GM19035 (cell line): ENCODE results near the gene TFDP2.
"Not testable (repeated sequence)": the region's sequence is repeated elsewhere in the genome, so short reads cannot be mapped to it uniquely, and the experiment has no call there.

Experiments
- ATAC-seq: cut with Tn5 transposase; IDR thresholded peaks from one replicate; pipeline ENCODE4 v1.9.1; 2021; ENCODE audit not compliant: unreplicated experiment

Gene TFDP2

DNA sequence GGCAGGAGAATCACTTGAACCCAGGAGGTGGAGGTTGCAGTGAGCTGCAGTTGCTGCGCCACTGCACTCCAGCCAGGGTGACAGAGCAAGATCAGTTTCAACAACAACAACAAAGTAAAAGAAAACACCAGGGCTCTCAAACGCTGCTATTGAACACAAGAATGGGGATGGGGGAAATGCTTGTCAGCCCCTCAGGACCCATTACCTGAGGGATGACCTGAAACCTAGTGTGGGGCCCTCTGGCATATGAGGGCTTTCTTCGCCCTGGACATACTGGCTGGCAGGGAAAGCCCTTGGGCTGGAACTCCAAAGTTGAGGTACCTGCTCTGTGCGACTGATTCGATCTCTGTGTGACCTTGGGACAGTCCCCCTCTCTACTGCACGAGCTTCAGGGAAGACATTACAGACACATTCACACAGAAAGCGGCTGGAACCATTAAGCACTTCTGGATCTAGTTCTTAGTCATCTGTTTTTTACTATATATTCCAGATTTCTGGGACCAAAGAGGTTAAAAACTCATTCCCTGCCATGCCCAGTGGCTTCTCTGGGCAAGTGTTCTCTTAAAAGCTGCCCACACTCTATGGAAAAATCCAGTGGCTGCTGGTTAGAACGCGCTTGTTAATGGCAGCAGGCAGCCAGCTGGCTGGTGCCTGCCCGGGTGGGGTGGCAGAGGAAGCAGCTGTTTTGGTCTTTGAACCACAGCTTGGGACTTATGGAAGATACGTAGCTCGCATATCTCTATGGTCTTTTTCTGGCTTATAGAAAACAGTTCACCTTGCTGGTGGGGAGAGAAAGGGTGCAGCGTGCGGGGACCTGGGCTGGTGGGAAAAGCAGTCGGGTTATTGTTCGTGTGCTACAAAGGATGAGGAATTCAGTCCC is 215.7 kb downstream of the TFDP2 start:
- ATAC-seq: no peak

DNA sequence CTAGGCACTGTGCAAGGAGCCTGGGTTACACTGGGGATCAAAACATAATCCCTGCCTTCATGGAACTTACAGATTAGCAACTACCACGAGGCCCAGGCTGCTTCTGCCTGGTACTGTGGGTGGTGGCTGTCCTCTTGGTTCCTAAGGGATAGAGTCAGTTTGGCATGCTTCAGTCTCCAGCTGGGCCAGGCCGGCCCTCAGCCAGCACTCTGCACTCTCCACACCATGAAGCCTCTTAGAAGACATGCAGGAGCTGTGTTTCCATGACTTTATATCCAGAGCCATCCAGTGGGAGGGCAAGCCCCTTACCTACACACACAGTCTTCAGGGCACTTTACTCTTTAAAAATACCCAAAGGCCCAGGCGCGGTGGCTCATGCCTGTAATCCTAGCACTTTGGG is 218.5 kb downstream of the TFDP2 start:
- ATAC-seq: no peak

DNA sequence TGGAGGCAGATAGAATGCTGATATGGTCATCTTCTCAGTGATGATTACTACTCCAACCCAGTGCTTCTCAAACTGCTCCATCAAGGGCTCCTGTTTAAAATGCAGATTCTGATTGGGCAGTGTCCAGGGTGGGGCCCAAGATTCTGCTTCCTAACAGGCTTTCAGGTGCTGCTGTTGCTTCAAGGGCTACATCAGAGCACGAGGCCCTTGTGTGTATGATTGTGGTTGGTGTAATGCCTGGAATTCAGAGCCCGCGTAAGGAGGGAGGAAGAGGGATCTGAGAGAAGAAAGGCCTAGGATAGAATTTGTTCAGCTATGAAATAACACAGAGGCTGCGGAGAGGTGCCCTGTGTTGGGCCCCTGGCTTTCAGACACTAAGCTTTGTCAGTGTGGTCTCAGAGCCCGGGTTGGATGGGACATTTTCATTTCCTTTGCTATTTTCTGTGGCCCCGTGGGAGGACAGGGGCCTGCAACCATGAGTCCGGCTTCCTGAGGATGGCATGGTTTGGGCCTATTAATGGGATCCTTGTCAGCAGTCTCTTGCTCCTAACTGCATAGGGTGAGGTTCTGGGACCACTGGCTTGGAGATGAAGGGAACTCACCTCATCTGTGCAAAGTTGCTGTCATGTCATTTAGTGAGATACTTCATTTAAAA is 219.9 kb downstream of the TFDP2 start:
- no peak for ATAC-seq

DNA sequence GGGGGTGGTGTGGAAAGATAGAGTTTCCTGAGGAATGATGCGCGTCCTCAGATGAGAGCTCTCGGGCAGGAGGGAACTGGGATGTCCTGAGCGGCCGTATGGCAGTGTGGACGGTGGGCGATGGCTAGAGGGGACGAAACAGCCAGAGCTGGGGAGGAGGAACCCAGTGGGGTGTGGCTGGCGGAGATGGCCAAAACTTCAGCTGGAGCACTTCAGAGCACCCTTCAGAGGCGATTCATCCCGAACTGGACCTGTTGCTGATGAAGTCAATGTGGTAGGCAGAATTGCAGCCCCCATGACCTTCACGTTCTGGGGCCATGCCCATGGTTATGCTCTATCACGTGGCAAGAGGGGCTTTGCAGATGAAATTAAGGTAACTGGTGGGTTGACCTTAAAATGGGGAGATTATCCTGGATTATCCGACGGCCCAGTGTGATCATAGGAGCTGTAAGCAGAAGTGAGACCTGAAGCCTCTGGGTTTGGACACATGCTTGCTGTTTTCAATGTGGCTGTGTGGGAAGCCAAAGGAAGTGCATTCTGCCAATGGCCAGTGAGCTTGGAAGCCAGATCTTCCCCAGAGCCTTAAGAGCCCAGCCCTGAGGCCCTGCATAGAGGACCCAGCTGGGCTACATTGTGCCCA is 220.6 kb downstream of the TFDP2 start:
- ATAC-seq: no peak

DNA sequence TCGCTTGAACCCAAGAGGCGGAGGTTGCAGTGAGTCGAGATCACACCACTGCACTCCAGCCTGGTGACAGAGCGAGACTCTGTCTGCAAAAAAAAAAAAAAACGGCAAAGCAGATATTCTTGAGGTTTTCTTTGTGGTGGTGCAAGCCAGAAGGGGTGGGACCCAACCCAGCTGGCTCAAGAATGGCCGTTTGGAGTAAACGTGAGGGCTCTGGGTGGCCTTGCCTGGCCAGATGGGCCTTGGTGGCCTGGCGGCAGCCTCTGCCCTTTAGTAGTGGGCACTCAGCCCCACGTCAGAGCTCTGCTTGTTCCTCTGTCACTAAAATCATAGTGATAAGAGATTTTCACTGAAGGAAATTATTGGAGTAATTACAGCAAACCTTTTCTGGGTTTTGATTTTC is 222.4 kb downstream of the TFDP2 start:
- no peak for ATAC-seq

DNA sequence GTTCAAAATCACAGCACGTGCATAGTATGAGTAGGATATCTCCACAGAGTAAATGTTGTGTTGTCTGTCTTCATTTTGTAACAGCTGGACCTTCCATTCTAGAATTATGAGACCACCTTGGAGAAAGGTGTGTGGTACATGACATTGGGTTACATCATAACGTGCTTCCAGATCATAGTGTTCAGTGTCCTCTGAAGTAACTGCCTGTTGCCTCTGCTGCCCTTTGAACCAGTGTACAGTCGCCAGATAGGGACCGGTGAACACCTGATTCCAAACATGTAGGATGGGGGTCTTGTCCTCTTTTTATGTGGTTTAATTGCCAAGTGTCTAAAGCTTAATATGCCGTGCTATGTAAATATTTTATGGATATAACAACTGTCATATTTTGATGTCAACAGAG is 223.7 kb downstream of the TFDP2 start:
- not testable (repeated sequence) for ATAC-seq

DNA sequence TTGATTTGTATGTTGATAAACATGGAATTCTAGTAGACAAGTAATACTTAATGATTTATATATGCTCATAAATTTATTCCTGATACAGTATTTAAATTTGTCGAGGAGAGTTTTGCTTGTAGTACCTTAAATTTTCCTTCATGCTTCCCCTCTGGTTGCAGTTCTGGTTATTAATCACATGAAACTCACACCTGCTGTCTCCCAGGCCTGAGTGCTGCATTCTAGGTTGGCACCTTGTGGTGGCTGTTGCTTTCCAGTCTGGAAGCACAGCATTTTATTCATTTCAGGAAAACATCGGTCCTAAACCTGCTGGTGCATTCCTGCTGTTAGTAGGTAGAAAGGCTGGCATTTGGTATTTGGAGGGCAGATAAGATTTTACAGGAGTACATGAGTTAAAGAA is 228.0 kb downstream of the TFDP2 start:
- ATAC-seq: no peak

DNA sequence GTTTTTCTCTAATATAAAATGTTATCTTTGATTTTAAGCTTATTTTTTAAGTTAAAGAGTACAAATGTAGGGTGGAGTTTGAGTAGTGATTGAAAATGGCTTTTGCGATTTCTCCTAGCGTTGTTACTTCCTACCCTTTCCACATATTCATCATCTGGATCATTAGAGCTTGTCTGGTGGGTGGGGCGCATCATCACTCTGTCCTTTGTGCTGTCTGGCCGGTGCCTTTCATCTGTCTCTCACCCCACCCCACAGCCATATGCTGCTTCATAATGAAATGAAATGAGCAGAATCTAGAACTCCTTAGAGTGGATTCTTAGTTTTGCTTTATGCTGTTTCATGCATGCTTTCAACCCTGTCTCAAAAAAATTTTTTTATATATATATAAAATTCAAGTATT is 228.6 kb downstream of the TFDP2 start:
- no peak for ATAC-seq

DNA sequence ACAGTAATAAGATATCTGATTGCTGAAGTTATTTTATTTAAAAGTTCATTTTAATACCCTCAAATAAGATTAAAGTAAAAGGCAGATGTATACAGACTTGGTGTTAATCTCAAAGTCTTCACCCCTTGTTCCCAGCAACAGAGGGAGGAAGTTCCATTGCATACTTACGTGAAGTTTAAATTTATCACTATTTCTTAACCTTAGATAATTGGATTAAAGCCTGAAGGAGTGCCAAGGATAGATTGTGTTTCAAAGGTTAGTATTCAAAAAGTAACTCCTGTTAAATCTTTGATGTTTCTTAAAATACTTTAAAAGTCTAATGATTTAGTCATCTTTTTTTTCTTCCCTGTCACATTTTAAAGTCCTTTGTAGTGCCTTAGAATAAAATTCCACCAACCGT is 233.6 kb downstream of the TFDP2 start:
- ATAC-seq: no peak

DNA sequence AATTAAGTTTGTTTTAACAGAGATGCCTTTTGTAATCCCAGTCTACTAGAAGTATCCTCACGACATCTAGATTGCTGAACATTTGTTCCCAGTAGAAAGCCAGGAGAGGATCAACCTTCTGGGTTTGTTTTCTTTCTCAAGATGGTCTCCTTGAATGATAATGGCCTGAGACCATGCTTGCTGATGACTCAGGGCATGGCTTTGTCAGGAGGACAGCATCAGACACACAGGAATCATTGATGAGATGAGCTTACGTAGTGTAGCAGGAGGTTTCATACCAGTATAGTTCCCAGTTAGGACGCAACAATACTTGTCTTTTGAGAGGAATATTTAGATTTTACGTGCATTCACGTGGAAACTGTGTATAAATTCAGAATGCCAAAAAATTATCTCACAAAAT is 234.3 kb downstream of the TFDP2 start:
- no peak for ATAC-seq

DNA sequence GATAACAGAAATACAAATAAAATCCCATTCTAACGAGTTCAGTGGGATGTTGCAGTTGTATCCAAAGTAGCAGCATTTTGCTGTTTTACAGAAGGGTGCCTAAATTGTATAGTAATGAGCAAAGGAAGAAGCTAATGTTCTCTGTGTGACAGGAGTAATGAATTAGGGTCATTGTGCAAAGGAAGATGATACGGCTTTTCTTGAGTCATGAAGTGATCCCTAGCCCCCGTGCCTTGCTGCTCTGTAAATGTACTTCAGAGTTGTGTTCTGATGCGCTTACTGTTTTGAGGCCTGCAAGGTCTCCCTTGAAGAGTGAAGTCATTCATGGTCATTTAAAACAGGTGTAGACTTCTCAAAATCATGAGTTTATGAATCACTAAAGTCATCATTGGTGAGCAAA is 235.0 kb downstream of the TFDP2 start:
- no peak for ATAC-seq

DNA sequence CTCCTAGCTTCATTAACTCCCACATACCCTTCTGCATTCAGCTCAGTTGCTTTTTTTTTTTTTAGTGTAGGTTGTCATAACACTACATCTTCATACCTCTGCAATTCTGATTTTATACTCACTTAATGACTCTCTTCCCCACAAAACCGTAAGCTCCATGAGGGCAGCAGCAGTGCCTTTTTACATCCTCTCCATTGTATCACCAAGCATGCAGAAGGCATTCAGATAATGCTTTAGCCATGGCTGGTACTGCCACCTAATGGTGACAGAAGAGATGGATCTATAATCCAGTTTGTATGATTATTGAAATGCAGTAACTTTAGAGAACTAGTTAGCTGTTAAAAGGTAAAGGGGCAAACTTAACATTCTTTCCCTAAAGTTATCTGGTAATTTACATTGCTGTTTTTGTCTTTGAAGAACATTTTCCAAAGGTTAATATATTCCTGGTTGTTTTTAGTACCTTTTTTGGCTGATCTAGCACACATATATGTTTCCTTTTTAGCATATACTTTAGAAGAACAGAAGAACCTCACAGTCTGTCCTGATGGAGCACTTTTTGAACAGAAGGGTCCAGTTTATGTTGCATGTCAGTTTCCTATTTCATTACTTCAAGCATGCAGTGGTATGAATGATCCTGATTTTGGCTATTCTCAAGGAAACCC is 236.1 kb downstream of the TFDP2 start:
- no peak for ATAC-seq

DNA sequence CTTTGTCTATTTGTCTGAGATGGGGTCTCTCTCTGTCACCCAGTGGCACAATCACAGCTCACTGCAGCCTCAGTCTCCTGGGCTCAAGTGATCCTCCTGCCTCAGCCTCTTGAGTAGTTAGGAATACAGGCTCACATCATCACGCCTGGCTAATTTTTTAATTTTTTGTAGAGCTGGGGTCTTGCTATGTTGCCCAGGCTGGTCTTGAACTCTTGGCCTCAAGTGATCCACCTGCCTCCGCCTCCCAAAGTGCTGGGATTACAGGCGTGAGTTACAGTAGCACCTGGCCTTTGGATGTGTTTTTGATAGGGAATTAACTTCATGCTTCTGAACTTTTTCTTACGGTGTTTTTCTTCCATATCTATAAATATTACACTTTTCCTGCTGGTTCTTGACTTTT is 239.4 kb downstream of the TFDP2 start:
- not testable (repeated sequence) for ATAC-seq

DNA sequence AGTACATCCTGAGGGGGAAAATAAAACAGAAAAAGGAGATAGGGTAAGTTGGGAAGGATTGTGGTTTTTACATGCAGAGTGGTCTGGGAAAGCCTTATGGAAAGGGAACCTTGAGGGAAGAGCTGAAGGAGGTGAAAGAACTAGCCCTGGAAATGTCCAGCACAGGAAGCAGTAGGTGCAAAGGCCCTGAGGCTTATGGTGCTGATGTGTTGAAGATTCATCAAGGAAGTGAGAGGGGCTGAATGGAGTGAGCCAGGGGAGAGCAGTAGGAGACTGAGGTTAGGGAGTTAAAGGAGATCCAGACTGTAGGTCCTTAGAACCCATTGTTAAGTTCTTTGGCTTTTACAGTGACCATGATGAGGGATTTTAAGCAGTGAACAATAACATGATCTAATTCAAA is 239.9 kb downstream of the TFDP2 start:
- no peak for ATAC-seq

DNA sequence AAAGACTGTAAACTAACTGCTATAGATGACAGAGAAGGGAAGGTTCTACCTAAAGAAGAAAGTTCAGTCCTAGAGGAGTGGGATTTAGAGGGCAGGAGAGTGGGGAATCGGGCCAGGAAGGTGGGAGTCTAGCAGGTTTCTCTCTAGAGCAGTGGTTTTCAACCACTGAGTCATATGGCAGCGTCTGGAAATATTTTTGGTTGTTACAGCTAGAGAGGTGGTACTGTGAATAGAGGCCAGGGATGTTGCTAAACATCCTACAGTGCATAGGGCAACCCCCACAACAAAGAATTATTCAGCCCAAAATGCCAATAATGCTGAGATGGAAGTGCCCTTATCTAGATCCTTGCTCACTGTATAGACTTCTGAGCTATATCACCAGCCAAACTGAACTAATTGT is 244.2 kb downstream of the TFDP2 start:
- no peak for ATAC-seq

DNA sequence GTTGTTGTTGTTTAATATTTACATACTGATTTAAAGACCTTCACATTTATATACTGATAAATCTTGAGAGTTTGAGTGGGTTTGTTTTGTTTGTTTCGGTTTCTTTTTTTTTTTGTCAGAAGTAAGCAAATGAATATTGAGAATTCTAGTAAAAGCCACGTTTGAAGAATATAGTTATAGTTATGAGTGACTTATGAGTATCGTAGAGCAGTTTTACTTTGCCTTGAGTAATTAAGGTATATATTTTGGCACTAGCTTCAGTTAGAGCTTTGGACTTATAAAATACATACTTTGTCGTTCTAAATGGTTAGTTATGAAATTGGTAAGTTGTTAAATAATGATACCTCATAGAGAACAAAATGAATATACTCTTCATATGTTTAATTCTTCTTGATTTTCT is 245.1 kb downstream of the TFDP2 start:
- ATAC-seq: no peak

DNA sequence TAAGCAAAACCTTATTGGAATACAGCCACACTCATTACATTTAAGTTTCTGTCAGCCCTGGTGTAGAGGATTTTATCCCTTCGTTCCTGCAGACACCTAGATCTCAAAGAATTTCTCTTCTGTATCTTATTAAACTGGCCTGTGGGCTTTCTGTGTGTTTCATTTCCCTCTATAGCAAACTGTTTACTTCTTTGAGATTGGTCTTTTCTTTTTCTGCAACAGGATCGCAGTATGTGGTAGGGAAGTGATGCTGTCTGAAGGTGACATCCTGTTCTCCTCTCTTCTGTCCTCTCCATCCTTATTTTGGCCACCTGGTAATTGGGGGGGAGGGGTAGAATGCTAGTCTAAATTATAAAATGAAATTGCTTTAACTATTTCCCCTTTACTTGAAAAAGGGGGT is 247.4 kb downstream of the TFDP2 start:
- no peak for ATAC-seq

DNA sequence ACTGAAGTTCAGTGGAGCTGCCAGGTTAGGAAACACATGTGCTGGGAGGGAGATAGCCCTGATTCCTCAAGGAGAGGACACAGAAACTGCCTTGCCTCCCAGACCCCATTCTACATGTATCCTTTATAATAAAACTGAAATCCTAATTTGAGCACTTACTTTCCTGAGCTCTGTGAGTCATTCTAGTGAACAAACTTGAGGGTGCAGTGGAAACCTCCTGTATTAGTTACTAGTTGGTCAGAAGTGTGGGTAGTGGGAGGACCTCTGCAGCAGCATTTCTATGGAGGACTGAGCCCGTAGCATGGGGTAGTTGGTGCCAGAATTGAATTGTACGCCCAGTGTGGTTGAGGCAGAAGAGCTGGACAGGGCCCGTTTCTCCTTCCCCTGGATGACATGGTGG is 249.0 kb downstream of the TFDP2 start:
- no peak for ATAC-seq

DNA sequence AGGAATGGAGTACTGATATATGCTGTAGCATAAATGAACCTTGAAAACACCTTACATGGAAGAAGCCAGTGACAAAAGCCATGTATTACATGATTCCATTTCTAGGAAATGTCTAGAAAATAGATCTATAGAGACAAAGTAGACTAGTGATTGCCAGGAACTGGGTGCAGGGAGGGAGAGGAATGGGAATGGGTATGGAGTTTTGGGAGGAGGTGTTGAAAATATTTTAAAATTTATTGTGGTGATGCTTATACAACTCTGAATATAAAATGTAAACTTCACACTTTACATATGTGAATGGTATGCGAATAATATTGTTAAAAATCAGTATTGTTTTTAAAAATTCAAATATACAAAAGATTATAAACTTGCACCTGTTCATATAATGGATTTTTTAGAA is 250.4 kb downstream of the TFDP2 start:
- no peak for ATAC-seq

DNA sequence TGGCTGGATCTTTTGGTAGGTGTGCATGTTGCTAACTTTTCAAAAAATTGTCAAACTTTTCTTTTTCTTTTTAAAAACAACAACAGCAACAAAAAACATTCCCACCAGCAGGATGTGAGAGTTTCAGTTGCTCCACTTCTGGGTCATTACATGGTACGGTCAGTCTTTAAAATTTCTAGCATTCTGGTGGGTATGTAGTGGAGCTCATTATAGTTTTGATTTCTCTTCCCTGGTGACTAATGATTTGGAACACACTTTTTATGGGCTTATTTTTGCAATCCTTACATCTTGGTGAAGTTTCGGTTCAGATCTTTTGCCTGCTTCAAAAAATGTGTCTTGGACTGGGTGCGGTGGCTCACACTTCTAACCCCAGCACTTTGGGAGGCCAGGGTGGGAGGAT is 253.6 kb downstream of the TFDP2 start:
- no peak for ATAC-seq

DNA sequence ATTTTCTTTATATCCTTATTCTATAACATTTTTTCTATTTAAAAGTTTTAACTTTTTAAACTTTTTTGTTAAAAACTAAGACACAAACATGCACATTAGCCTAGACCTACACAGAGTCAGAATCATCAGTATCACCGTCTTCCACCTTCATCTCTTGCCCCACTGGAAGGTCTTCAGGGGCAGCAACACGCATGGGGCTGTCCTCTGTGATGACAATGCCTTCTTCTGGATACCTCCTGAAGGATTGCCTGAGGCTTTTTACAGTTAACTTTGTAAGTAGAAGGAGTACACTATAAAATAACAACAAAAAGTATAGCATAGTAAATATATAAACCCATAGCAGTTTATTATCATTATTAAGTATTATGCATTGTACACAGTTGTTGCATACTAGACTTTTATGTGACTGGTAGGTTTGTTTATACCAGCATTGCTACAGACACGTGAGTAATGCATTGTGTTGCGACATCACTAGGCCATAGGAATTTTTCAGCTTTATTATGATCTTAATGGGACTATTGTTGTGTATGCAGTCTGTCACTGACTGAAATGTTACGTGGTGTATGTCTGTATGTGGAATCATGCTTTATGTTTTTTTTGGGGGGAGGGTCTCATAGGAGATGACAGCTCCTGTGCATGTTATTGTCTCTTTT is 254.7 kb downstream of the TFDP2 start:
- ATAC-seq: no peak
